NCI-H1930 (cell line): ENCODE results near the gene ACMSD.
"Not testable (repeated sequence)": the region's sequence is repeated elsewhere in the genome, so short reads cannot be mapped to it uniquely, and the experiment has no call there.

Experiments used
- DNase-seq, 2 experiments: peaks; one replicate each; lab custom pipeline; 2025; lab: John Stamatoyannopoulos, UW

ACMSD gene

DNA sequence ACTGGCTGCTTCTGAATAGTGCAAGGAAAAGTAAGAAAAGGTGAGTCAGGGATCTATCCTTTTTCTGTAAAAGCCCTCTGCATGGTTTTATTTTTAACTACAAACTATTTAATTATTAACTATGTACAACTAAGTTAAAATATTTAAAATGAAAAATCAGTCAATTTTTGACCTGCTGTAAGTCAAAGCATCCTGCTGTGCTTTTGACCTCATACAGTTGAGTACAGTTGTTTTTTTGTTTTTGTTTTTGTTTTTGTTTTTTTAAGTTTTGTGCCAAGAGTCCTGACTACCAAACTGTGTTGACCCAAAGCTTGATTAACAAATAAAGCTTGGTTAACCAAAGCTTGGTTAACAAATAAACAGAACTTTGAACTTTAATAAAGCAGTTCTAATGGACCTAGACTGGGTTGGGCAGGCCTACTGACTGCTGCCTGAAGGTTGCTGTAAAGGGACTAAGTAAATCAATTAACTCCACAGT, at the start of gene ACMSD:
Gene ACMSD, plus strand, starts transcription at position 474 of the 478 bp plus-strand sequence. CDS start 67 bp downstream, outside the sequence.
- DNase-seq = no peak

DNA sequence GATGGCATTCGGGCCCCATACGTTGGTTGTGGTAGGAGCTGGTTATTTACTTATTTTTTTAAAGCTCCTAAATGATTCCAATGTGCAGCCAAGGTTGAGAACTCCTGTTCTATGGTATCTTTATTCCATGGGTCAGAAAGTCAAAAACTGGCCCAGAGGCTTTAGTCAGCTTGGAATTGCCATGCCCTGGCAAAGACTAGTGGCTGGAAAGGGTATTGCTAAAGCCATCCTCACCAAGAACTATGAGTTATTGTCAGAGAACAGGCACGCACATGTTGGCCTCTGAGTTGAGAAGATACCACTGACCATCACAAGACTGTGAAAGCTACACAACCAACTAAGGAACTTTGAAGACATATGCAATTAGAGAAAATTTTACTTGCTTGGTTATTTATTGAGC, 47.9 kb upstream of the ACMSD start:
- no peak for DNase-seq

DNA sequence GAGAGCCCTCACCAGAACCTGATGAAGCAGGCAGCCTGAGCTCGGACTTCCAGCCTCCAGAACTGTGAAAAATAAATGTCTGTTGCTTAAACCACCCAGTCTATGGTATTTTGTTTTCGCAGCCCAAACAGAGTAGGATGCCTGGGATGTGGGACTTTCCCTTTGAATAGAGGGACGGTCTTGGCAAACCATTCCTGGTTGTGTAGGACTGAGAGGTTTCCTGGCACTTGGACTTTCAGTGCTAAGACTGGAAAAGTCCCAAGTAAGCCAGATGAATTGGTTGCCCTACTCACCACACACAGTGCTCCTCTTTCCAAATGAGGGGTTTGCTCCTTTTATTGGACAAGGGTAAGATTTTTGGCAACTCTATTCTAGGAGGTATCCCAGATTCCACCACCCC, 46.8 kb upstream of the ACMSD start:
- no peak for DNase-seq

DNA sequence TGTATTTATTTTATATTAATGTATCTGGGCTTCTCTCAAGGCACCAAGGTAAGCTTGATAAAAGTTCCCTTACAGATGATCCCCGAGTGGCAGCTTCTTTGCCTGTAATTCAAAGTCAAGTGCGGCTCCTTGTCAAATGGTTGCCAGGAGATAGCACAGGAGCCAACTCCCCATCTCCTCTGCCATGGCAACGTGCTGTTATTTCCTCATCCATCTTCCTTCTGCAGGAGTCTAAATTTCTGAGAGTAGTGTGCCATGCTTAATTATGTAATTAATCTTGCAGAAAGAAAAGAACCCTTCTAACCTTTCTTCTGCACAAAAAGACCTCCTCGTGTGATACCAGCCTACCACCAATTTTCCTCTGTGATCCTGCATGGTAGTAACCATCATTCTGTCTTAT, 46.2 kb upstream of the ACMSD start:
- no peak for DNase-seq

DNA sequence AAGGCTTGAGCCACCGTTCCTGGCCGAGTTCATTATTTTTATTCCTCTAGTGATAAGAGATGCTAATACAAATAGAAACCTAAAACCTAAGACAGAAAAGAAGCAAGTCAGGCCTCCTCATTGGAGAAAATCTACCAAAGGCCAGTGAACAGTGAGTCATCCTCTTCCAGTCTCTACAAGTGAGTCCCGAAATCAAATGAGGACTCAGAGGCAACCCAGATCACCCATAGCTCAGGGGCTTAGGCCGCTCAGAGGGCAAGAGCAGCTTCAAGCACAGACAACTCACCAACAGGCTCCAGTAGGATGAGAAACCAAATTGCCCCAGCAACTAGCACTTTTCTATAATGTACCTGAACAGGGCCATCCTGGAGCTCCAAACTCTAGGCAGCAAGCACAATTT, 42.7 kb upstream of the ACMSD start:
- DNase-seq = no peak

DNA sequence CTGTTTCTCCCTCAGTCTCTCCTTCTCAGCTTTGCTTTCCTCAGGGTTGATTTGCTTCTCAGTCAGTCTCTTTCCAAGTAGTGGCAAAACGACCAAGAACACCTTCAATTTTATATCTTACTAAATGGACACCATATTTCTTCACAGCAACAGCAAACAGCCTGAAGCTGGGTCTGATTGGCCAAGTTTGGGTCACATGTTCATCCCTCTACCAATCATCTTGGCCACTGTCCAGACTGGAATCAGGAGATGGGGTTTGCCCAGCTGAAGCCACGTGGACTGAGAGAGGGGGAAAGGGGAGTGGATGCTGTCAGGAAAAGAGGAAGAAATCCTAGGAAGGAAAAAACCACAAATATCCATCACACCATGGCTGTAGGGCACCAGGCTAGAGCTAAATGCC, 42.0 kb upstream of the ACMSD start:
- DNase-seq = no peak

DNA sequence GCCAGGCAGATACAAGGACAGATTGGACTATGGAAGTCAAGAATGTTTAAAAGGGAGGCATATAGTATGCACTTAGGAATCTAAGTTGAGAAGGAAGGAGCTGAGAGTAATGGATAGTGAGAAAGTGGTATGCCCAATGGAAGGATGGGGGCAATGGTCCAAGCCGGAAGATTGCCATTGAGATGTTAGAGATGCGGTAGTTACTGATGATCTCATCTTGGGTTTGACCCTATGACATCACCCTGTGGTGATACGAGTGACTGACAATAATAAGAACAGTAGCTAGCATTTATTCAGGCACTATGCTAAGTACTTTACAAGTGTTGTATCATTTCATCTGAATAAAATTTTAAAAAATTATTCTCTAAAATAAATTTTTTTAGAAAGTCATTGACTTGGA, 38.5 kb upstream of the ACMSD start:
- no peak for DNase-seq

DNA sequence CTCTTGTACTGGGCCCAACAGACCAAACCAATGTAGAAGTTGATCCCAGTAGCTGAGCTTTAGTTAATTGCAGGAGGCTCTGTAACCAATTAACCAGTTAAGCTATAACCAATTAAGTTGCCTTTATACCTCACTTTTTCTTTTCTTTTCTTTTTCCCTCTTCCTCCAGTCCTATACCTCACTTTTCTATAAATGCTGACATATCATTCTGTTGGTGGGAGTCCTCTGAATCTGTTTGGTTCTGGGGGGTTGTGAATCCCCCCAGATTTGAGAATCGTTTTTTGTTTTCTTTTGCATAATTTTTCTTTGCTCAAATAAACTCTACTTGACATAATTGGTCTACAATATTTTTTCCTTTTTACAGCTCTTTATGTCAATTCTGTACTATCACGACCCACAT, 38.1 kb upstream of the ACMSD start:
- DNase-seq = no peak

DNA sequence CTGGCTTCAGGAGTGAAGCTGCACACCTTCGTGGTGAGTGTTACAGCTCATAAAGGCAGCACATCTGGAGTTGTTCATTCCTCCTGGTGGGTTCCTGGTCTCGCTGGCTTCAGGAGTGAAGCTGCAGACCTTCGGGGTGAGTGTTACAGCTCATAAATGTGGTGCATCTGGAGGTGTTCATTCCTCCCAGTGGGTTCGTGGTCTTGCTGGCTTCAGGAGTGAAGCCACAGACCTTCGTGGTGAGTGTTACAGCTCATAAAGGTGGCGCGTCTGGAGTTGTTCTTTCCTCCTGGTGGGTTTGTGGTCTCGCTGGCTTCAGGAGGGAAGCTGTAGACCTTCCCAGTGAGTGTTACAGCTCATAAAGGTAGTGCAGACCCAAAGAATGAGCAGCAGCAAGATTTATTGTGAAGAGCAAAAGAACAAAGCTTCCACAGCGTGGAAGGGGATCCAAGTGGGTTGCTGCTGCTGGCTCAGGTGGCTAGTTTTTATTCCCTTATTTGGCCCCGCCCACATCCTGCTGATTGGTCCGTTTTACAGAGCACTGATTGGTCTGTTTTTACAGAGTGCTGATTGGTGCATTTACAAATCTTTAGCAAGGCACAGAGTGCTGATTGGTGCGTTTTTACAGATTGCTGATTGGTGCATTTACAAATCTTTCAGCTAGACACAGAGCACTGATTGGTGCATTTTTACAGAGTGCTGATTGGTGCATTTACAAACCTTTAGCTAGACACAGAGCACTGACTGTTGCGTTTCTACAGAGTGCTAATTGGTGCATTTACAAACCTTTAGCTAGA, 34.6 kb upstream of the ACMSD start:
- not testable (repeated sequence) for DNase-seq

DNA sequence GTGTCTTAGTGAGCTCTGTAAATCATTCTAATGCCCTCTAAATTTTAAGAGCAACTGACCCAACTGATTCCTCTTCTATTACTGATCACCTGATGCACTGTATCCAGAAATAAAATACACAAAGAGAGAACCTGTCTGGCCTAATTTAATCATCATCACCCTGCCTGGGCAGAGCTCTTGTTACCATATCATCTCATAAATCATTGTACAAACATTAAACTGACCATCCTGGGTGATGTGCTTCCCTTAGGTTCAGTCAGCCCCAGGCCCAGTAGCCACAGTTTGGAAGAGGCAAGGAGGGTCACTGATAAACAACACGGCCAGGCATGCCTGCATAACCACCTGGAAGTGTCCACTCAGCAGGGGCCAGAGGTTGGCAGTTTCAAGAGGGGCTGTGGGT, 22.7 kb upstream of the ACMSD start:
- DNase-seq = no peak

DNA sequence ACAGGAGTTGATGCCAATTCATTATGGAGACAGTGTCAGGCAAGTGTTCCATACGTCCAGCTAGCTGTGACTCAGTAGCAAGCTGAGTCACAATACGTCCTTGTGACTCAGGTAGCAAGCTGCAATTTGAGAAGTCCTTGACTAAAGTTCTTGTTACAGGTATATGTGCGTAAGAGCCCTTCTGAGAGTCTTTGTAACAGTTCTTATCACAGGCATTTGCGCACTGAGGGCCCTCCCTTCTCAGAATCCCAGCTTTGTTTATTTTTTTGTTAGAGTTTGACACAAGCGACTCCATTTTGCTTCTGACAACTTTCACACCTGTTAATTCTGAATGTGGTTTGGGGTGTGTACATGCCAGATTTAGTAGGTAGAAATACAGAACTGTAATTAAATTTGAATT, 20.1 kb upstream of the ACMSD start:
- DNase-seq = no peak

DNA sequence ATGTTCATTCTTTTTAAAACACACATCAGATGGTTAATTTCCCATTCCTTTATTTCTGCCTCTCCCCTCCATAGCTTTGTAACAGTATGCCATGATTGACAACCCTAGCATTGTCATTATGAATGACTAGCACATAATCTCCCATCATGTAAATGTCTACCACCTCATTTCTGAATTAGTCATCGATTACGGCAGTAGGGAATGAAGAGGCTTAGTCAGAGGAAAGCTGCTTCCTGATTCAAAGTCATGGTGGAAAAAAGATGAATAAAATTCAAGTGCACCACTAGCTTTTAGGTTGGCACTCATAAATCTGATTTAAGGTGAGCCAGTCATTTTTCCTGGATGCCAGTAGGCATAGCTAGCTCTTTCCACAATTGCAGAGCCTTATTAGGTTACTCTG, 19.1 kb upstream of the ACMSD start:
- no peak for DNase-seq

DNA sequence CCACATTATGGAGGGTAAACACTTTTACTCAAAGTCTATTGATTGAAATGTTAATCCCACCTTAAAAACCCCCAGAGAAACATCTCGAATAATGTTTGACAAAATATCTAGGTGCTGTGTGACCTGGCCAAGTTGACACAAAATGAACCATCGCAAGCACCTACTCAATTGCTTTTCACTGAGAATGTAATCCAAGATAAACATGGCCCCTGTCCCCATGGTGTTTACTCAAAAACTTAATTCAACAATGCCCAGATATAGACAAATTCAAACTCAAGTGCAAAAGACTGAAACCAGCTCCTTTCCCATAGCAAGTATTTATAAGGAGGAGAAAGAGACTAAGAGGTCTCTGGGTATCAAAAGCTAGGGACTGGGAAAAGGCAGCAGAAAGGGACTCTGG, 15.0 kb upstream of the ACMSD start:
- no peak for DNase-seq

DNA sequence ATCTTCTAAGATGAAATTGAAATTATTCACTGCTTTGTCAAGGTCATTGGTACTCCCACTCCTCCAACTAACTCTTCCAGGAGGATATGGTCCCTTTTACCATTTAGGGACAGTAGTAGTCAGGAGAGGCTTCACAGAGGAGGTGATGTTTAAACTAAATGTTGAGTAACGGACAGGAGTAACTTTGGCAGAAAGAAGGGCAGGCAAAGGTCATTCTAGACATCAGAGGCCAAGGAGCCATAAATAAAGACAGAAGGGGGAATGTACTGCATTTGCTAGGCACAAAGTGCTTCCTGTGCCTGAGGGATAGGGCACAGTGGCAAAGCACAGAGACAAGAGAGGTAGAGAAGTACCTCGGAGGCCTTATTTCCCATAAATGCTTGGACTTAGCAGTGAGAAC, 14.6 kb upstream of the ACMSD start:
- DNase-seq = no peak

DNA sequence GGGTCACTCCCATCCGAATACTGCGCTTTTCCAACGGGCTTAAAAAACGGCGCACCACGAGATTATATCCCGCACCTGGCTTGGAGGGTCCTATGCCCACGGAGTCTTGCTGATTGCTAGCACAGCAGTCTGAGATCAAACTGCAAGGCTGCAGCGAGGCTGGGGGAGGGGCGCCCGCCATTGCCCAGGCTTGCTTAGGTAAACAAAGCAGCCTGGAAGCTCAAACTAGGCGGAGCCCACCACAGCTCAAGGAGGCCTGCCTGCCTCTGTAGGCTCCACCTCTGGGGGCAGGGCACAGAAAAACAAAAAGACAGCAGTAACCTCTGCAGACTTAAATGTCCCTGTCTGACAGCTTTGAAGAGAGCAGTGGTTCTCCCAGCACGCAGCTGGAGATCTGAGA, 12.7 kb upstream of the ACMSD start:
- DNase-seq = not testable (repeated sequence)

DNA sequence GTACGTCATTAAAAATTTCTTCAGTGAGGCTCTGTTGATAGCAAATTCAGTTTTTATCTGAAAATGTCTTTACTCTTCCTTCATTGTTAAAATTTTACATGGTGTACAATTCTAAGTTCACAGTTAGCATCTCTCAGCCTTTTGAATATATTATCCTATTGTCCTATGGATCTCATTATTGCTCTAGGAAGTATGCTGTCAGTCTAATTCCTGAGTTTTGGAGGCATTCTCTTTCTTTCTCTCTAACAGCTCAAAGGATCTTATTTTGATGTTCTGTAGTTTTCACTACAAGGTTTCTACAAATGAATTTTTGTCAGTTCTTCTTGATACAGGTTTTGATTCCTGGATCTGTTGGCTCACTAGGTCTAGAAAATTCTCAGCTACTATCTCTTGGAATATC, 2.9 kb upstream of the ACMSD start:
- no peak for DNase-seq

DNA sequence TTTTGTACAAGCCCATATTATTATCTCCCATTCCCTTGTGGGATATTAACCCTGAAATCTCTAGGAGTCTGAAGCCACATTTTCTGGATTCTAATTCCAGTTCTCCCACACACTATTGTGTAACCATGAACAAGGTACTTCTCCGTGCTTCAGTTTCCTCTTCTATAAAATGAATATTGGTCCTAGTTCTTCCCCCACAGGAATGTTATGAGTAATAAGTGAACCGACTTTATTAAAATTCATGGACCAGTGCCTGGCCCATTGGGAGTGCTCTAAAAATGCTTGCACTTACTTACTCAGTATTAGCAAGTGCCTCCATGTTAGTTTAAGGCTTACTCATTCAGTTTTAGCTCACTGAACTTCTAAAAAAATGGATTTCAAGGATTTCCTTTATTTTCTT, 1.4 kb upstream of the ACMSD start:
- no peak for DNase-seq

DNA sequence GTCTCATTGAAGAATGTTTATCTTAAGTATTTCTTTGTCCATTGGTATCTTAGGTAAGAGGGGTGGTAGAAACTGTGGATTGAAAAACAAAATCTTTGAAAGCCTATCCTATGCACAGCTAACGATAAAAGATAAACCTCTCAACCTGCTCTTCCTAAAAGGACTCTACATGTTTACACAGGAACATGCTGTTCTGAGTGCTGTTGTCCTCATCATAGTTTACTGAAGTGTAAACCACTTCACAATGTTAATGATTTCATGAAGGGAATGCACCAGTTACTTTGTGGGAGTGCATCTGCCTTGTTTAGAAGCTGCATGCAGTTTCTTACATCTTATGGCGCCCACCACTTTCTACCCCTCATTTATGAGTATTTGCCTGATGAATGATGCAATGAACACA, 1.2 kb downstream of the ACMSD start:
- DNase-seq = no peak

DNA sequence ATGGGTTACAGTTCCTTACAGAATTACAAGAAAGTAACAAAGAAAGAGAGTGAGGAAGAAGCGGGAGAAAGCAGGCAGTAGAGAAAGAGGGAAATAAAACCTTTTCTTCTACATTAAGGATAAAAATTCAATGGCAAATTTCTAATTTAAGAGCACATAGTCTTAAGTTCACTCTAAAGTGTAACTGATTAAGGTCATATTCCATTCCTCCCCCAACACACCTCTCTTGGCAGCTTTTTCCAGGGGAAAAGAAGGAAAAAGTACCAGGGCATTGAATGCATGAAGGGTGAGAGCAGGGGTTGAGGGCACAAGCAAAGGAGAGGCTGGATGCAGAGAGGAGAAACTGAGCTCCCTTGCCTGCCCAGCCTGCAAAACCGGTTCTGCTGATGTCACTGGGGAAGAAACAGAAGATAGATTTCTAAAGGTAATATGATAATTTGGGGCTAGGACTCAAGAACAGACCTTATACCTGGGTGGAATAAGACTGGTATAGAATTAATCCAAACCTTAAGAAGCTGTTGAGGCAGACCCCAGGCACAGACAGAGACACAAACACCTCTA, 4.6 kb downstream of the ACMSD start:
- DNase-seq = no peak

DNA sequence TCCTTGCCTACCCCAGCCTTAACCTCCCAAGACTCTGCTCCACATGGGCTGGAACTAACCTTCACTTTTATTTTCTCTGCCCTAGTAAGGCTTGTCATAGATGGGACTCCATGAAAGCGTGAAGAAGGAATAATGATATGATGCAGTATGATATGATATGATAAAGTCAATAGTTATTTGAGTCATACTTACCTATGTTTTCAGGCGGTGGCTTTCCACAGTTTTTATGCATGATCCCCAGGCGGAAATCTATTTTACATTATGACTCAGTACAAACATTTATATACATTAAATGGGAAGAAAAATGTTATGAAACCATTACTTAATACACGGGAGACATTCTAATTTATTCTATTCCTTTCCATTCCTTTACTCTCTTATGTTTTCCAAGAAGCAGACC, 5.6 kb downstream of the ACMSD start:
- no peak for DNase-seq

DNA sequence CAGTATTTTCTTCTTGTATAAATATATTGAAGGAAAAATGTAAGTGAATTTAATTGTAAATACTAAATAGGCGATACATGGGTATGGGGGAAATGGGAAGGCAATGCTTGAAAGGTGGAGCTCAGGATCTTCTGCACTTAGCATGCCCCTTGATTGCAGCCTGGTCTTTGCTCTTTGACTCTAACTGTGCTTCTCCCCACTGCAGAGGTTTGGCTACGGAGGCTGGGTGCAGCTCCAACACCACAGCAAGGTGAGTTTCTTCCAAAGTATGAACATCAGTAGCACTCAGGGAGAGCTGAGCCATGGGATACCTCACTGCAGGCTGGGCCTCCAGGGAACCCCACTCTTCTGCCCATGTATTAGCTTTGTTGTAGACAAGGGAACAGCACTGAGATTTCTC, 6.6 kb downstream of the ACMSD start:
- no peak for DNase-seq

DNA sequence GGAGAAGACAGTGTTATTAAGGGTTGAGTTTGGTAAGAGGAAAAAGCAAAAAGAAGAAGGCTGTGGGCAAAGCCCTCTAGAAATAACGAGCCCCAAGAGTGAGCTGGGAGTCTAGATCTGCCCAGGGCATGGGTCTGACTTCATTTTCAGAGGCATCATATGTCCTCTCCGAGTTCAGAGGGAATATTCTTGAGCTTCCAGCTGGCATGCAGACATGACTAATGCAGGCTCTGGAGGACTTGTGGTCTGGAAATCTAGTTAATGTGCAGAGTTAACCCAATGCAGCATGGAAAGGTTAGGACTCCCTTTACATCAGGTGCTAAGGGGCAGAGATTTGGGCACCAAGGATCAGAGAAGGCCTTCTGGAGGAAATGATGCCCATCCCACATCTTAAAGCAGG, 7.3 kb downstream of the ACMSD start:
- no peak for DNase-seq

DNA sequence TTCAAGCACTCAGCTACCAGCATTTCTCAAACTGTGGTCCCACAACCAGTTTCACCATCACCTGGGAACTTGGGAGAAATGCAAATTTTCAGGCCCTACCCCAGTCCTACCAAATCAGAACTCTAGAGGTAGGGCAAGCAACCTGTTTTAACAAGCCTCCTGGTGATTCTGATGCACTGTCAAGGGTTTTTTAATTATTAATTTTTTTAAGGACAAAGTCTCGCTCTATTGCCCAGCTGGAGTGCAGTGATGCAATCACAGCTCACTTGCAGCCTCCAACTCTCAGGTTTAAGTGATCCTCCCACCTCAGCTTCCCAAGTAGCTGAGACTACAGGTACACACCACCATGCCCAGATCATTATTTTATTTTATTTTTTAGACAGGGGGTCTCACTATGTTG, 7.8 kb downstream of the ACMSD start:
- DNase-seq = no peak

DNA sequence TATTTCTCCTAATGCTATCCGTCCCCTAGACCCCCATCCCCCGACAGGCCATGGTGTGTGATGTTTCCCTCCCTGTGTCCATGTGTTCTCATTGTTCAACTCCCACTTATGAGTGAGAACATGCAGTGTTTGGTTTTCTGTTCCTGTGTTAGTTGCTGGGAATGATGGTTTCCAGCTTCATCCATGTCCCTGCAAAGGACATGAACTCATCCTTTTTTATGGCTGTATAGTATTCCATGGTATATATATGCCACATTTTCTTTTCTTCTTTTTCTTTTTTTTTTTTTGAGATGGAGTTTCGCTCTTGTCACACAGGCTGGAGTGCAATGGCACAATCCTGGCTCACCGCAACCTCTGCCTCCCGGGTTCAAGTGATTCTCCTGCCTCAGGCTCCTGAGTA, 9.2 kb downstream of the ACMSD start:
- DNase-seq = not testable (repeated sequence)
